HG02938 (cell line): Measurements from ENCODE around the gene RPS6KA5.
"Not testable (repeated sequence)": the region's sequence is repeated elsewhere in the genome, so short reads cannot be mapped to it uniquely, and the experiment has no call there.

ENCODE experiments used
- ATAC-seq: cut with Tn5 transposase; IDR thresholded peaks from one replicate; pipeline ENCODE4 v1.9.1; 2021; ENCODE audit warnings: mild to moderate bottlenecking, moderate library complexity; ENCODE audit not compliant: unreplicated experiment

Gene RPS6KA5

DNA sequence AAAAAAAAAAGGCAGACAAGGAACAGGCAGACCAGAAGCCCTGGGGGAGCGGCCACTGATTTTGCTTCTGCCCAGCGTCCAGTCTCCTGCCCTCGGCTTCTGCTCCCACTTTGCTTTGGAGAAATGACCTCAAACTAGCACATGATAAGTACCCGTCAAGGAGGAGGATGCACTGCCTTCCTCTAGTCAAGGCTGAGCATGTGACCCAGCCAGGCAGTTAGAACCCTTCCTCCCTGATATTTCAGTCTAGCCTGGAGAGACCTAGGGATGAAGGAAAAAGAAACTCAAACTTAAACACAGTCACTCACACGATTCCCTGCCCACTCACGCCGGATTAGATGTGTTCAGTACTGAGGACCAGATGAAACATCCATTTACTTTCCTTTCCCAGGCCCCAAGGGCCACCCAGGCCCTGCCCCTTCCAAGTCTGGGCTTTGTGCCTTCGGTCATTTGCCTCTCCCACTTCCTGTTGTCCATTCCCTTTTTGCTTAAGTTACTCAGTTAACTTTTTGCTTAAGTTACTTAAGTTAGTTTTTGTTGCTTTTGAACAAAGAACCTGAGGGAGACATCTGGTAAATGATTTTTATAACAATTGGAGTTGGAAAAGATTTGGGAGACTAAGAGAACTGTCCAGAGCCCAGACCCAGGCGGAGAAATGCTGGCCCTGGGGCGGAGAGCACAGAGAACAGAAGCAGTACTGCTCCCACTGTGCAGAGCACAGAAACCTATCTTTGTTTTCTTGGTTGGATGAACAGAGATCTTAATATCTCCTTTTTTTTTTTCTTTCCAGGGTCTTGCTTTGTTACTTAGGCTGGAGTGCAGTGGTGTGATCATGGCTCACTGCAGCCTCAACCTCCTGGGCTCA is 221.2 kb downstream of the RPS6KA5 start:
- no peak for ATAC-seq

DNA sequence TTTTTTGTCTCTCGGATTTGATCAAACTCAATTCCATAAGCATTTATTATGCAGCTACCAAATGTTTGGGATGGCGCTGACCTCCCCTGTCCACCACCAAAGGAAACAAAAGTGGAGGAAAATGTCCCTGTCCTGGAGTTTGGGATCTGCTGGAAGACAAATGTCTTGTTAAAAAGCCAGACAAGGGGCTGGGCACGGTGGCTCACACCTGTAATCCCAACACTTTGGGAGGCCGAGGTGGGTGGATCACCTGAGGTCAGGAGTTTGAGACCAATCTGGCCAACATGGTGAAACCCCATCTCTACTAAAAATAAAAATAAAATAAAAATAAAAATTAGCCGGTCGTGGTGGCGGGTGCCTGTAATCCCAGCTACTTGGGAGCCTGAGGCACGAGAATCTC is 221.9 kb downstream of the RPS6KA5 start:
- ATAC-seq = not testable (repeated sequence)

DNA sequence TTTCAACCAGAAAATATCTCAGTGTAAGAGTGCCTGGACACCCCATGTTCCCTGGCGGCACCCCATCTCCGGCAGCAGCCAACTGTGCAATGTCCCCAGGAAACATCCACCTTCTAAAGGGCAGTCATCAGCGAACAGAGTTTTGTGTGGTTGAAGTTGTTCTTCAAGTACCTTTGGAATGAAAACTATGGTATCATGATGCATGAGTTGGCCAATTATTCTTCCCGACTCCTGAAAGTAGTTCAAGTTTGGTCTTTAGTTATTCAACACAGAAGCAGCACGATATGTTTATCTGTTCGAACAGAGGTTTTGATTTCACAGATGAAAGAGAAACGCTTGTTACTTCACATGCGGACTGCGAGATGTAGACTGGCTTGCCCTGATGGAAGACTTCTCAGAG is 223.1 kb downstream of the RPS6KA5 start:
- ATAC-seq = no peak

DNA sequence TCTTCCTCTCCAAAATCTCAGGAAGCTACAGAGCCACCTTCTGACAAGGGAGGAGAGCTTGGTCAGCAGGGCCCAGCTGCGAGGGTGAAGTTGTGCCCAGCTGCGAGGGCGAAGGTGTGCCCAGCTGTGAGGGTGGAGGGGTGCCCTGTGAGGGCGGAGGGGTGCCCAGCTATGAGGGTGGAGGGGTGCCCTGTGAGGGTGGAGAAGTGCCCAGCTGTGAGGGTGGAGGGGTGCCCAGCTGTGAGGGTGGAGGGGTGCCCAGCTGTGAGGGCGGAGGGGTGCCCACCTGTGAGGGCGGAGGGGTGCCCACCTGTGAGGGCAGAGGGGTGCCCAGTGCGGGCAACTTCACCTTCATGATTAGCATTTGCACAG is 223.8 kb downstream of the RPS6KA5 start:
- ATAC-seq = no peak

DNA sequence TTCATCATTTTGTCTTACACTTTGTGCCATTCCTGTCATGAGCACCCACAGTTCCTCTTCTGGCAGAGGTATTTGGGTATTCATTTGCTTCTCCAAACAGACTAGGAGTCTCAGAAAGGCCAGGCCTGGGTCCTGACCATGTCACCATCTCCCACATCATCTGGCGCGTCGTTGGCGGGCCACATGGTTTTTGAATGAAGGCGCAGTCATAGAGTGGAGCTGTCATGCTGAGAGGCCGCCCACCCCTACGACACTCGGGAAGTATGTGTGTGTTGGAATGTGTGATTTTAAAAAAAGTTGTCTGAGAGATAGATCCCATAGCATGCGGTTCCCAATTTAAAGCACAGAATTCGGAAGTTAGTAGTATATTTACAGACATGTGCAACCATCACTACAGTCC is 228.6 kb downstream of the RPS6KA5 start:
- ATAC-seq = no peak

DNA sequence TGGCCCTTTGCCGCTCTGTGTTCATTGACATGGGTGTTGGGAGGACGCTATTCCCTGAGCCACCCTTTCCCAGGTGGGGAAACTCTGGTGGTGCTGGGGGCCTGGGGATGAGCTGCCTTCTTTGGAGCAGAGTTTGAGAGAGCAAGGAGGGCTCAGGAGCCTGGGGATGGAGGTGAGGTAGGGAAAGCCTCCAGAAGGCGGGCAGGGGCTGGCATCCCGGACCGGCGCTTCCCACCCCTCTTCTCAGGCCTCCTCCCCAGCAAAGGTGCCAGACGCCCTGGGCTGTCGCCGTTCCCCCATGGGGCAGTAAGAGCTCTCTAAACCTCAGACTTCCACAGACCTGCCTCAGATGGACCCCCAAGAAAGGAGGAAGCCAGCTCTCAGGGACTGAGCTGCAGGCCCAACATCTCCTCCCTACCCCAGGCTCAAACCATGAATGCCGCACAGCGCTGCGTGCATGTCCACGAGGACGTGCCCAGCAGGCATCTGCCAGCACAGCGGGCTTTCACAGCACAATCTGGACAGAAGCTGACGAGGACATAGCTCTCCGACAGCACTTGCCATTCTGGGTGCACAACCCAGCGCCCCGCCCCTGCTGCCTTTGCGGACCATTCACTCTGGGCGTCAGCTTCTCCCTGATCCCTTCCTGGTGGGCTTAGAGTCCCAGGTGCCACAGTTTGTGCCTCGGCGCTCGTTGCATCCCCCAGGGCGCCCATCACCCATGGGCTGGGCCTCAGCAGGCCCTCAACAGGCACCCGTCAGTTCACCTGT is 229.3 kb downstream of the RPS6KA5 start:
- ATAC-seq = no peak

DNA sequence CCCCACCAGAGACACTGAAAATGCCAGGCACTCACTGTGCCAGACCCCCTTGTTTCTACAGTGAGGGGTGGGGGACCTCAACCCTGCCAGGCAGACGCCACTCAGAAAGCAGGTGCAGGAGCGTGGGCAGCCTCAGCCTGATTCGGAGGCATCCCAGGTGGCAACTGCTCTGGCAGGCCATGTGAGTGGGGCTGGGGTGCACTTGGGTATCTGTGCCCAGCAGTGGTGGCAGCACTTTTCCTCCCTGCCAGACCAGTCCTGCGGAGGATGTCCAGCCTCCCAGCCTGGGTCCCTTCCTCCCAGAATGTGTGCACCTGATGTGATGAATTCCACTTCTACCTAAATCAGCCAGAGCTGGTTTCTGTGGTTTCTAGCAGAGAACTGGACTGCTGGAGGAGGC is 230.8 kb downstream of the RPS6KA5 start:
- no peak for ATAC-seq

DNA sequence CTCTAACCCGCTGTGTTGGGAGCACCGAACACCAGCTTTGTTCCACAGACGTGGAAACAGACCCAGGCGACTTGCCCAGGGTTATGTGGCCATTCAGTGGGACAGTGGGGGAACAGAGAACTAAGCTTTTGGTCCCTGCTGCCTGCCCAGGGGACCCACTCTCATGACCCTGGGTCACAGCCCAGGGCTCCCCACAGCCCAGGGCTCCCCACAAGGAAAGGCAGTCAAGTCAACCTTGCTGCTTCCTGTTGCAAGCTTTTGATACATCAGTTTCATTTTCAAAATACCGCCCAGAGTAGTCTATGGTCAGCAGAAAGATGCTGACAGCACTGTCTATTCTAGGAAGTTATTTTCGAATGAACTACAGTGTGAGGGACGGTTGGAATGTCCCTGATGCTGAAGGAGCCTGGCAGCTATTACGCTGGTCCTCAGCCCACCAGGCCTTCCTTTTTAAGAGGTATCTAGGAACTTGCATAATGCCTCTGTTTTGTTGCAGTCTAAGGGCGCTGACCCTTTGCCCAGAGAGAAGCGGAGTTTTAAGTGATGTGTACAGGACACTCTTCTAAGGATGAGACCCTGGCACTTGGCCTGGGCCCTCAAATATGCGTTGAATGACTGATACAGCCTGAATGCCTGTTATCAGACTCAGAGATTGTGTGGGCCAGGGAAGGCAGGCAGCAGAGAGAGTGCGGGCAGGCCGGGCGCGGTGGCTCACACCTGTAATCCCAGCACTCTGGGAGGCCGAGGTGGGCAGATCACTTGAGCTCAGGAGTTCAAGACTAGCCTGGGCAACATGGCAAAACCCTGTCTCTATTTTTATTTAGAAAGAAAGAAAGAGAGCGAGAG is 231.6 kb downstream of the RPS6KA5 start:
- ATAC-seq = no peak

DNA sequence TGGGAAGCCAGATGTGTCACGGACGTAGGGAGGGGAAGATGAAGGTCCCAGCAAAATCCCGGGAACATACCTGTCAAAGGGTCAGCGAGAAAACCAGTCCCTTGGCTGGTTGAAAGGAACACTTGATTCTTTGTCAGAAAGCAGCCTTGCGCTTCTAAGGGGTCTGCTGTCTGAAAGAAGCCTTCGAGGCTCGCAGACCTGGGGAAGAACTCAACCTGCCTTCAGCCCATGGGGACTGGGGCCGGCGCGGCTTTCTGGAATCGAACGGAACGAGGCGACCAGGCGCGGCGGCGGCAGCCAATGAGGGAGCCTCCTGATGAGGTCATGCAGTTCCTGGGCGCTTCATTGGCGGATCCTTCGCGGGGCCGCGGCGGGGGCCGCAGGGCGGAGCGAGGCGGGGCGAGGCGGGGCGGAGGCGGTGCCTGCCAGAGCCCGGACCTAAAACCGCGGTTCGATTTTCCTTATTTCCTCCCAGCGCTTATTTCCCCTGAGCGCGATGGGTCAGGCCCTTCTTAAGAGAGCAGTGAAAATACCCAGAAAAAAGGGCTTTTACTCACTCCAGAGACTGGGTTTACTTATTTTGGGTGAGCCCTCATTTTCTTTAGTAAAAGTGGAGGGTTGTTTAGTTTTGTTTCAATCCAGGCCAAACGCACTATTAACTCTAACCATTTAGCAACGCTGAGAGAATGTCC is 232.4 kb downstream of the RPS6KA5 start:
- ATAC-seq = peak; percentile 97

DNA sequence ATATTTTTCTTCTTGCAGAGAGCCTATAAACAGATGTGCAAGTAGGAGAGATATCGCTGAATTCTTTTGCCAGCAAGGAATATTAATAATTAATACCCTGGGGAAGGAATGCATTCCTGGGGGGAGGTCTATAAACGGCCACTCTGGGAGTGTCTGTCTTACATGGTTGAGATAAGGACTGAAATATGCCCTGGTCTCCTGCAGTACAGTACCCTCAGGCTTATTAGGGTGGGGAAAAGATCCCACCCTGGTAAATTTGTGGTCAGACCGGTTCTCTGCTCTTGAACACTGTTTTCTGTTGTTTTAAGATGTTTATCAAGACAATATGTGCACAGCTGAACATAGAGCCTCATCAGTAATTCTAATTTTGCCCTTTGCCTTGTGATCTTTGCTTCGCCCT is 236.9 kb downstream of the RPS6KA5 start:
- ATAC-seq = not testable (repeated sequence)

DNA sequence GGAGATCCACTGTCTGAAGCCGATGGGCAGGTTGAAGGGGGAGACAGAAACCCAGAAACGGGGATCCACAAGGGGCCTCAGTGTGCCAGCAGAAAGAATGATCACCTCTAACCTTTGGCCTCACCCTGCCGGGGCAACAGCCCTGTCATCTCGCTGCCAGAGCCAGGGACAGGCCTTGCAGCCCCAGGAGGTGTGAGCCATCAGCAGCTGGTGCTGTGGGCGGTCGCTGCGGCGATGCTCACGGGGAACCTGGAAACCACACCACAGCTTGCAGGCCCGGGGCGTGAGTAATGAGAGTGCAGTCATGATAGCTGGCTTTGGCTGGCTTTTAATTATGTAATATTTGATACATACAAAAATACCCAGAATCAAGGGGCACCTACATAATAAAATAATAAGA is 239.5 kb downstream of the RPS6KA5 start:
- ATAC-seq = peak; percentile 80

DNA sequence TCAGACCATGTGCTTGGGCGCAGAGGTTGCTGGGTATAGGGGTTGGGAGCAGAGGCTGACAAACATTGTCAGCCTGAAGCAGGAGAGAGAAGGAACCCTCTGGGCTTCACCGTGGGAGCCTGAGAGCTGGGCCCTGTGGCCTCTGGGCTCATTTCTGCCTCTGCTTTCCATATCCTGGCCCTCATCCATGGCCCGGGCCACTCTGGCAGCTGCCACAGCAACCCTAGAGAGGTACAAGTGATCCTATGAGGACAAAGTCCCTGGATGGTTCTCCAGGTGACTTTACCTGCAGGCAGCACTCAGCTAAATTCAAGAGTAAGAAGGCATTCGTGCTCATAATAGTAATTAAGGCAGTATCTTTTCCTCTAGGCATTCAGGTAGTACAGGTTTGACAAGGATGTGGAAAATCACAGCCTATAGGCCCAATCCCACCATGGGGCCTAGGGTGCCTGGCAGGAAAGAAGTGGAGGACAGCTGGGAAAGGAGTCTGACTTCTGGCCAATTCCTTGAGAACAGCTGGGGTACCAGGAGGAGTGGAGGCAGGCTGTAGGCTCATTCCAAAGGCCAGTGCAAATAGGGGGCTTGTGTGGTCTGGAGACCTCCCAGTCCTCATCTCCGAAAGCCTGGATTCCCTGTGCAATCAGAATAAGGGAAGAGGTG is 240.6 kb downstream of the RPS6KA5 start:
- ATAC-seq = no peak

DNA sequence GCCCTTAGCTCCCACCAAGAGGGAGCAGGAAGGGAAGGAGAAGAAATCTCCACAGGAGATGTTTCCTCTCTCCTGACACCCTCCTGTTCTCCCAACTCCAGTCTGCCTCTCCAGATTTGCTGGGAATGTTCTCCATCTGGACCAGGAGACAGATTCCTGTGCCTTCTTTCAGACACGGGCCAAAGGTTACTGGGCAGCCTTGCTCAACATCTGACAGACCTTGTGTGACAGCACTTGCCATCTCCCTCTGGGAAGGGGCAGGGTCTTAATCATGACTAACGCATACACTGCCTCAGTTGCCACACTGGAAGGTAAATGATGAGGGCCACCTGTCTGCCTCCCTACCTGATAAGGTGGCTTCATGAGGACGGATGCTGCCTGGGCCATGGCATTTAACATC is 241.7 kb downstream of the RPS6KA5 start:
- no peak for ATAC-seq

DNA sequence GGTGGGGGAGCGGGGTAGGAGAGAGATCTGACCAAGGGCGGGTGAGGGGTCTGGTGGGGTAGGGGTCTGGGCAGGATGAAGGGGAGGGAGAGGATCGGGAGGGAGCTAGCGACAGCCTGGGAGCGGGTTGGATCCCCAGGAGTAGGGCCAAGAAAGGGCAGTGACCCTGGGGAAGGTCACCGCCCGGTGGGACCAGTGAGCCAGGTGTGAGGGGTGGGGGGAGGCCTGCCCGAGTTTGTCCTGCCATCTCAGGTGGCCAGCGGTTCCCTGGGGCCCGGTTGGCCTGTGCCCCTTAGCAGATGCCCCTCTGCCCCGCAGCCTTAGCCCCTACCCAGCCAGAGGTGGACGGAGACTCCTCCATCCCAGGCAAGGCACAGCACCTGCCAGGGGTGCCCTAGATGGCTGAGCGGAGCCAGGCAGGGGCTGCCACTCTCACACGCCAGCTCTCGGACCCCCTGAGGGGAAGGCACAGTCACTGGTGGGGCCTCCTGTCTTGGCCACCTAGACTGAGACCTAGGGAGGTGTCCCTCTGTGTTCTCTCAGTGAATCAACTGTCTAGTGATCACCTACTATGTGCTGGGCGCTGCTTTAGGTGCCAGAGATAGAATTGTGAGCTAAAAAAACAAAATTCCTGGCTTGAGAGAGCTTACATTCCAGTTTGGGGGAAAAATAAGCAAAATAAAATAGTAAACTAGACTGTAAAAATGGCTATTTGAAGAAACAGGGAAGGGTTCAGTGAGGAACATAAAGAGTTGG is 243.6 kb downstream of the RPS6KA5 start:
- no peak for ATAC-seq

DNA sequence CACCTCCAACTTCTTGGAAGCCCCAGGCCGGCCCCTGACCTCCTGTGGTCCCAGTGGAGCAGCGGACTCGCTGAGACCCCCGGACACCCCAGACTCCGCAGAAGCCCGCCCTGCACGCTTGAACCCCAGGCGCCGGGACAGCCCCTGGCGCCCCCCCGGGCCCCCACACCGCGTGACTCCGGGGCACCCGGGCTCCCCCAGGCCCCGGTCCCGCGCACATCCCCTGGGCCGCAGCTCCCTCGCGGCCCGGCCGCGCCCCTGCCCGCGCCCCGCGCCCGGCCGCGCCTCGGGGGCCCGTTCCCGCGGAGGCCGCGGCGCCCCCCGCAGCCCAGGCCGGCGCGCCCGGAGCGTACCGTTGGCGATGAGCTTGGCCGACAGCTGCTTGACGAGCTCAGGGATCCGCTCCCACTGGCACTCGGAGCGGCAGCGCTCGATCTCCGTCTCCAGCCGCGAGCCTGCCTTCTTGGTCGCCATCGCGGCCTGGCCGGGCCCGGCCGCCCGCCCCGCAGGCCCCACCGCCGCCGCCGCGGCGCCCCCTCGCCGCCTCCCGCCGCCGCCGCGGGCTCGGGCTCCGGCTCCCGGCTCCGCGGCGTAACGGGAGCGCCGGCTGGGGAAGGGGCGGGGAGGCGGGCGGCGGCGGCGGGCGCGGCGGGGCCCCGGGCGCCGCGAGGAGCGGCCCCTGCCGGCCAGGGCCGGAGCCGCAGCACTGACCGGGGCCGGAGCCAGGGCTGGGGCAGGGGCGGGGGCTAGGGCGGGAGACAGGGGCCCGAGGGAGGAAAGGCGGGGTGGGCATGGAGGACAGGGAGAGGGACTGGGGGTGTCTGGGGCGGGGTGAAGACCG is 244.4 kb downstream of the RPS6KA5 start, which contains the start of gene TTC7B:
Gene TTC7B (minus strand): TSS at position 609 of the 841 bp plus-strand sequence. CDS start 135 bp downstream, at position 474.
- no peak for ATAC-seq

DNA sequence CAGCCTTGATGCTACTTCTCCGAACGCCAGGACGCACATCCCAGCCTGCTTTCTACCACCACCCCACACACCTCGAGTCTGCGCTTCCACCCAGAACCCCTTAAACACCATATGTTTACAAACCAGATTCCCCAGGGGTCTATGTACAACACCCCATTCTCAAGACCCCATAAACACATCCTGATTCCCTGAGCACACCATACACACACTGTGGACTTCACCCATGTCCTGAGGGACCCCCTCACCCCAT is 244.9 kb downstream of the RPS6KA5 start:
- ATAC-seq = no peak

DNA sequence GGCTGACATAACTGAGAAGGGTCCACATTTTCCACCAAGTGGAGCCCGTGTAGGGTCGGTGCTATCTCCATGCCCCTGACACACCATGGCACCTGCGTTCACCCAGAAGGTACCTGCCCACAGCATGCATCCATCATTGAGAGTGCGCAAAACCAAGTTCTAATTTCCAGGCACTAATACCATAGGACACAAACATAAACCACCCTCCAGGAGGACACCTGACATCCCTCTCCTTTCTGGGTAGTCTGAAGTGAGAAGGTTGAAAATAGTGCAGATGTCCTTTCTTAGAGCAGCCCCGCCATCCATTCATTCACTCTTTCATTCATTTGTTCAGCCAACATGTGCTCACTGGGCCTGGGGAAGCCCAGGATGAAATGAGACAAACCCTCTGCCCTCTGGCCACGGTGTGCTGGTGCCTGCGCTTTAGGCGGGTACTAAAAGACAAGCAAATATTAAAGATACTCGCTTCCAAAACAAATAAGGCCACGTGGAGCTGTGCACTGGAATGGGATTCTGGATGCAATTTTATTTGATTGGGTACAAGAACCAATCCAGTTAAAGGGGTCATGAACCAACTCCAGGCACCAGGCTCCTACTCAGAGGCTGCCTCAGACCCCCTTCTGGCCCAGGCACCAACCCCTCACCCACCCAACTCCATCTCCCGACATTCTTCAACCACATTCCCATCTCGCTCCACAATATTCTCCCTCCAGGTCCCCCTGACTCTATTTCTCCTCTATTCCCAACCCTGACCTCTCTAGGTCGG is 245.5 kb downstream of the RPS6KA5 start:
- no peak for ATAC-seq

DNA sequence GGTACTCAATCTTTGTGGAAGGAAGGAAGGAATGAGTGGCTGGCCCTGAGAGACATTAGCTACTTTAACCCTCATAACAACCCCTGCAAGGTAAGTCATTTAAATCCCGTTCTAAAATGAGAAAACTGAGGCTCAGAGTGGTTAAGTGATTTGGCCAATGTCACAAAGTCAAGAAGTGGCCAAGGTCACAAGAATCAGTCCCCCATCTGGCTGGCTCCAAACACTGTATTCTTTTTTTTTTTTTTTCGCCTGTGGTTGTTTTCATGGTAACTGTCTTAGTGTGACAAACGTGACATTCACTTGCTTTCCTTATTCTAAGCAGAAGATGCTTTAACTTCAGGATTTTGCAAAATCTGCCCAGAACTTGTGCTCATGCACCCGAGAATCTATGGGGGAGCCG is 247.0 kb downstream of the RPS6KA5 start:
- no peak for ATAC-seq
